ENCODE data around the gene AFG1L. TPM values are rescaled to one million over a fixed set of nuclear protein-coding genes. Genes with fewer than 3 reads are reported as not detected.
A peak's percentile ranks its signal among the peaks of the same experiment; 100 is the strongest.

Gene AFG1L
- total and polyA plus RNA-seq, 2 experiments from 2014 or later: 9.4 to 9.7 TPM

GRCh38 chr6:108355890-108356289 lies 61.0 kb downstream of the AFG1L start:
- peaks cover 6% of the 10 kb centered on the region for H3K4me1 ChIP-seq (ENCODE audit: insufficient read depth)
- no peak overlapping the region for H2AFZ ChIP-seq
- no peaks in the 10 kb centered on the region for H3K27me3 ChIP-seq
- H3K36me3 ChIP-seq (replicated peaks; ENCODE audit: insufficient read depth, low read depth): no peaks in the 10 kb centered on the region
- no peaks in the 10 kb centered on the region for H3K9me3 ChIP-seq (ENCODE audit: low read depth)
- H3K27ac ChIP-seq: no peak overlapping the region
- TF ChIP-seq EZH2 (IDR thresholded peaks at IDR 0.05; ENCODE audit: borderline replicate concordance) (no peak), EZH2phosphoT487 (IDR thresholded peaks at IDR 0.05; ENCODE audit: low read depth, severe bottlenecking, unreplicated experiment) (no peak), CTCF (IDR thresholded peaks at IDR 0.05; ENCODE audit: poor library complexity) (no peak)
- WGBS (ENCODE audit: low lambda C conversion rate, missing lambda C conversion rate): 83% methylated on average over 2 of the region's 2 CpGs
- H3K4me2 ChIP-seq: no peak overlapping the region
- no peak for DNase-seq (ENCODE audit: low spot score)
- H3K79me2 ChIP-seq: no peaks in the 10 kb centered on the region
- H3K4me3 ChIP-seq: no peak overlapping the region
- H3K9me2 ChIP-seq (replicated peaks; ENCODE audit: insufficient read depth): no peaks in the 10 kb centered on the region
- H4K20me1 ChIP-seq (ENCODE audit: insufficient read depth, poor library complexity, severe bottlenecking): no peaks in the 10 kb centered on the region

GRCh38 chr6:108359901-108360882 lies 65.3 kb downstream of the AFG1L start:
- Histone ChIP-seq H4K20me1 (ENCODE audit: insufficient read depth, poor library complexity, severe bottlenecking) (no peaks in the 10 kb centered on the region), H3K79me2 (no peaks in the 10 kb centered on the region), H3K9me3 (ENCODE audit: low read depth) (no peaks in the 10 kb centered on the region), H3K27ac (no peak overlapping the region), H3K27me3 (no peaks in the 10 kb centered on the region), H3K9me2 (replicated peaks; ENCODE audit: insufficient read depth) (no peaks in the 10 kb centered on the region), H3K4me3 (no peak overlapping the region), H3K4me2 (no peak overlapping the region), H2AFZ (no peak overlapping the region), H3K4me1 (ENCODE audit: insufficient read depth) (no peaks in the 10 kb centered on the region), H3K36me3 (replicated peaks; ENCODE audit: insufficient read depth, low read depth) (no peaks in the 10 kb centered on the region)
- DNase-seq (ENCODE audit: low spot score): no peak
- WGBS (ENCODE audit: low lambda C conversion rate, missing lambda C conversion rate): 80% methylated on average over 5 of the region's 5 CpGs
- TF ChIP-seq CTCF (IDR thresholded peaks at IDR 0.05; ENCODE audit: poor library complexity) (peak; percentile 12), EZH2phosphoT487 (IDR thresholded peaks at IDR 0.05; ENCODE audit: low read depth, severe bottlenecking, unreplicated experiment) (no peak)

GRCh38 chr6:108360919-108361311 lies 66.1 kb downstream of the AFG1L start:
- no peaks in the 10 kb centered on the region for H3K79me2 ChIP-seq
- no peaks in the 10 kb centered on the region for H3K4me1 ChIP-seq (ENCODE audit: insufficient read depth)
- H3K27me3 ChIP-seq: no peaks in the 10 kb centered on the region
- H3K36me3 ChIP-seq (replicated peaks; ENCODE audit: insufficient read depth, low read depth): no peaks in the 10 kb centered on the region
- H3K9me2 ChIP-seq (replicated peaks; ENCODE audit: insufficient read depth): no peaks in the 10 kb centered on the region
- 93% methylated on average over 2 of the region's 2 CpGs for WGBS (ENCODE audit: low lambda C conversion rate, missing lambda C conversion rate)
- no peaks in the 10 kb centered on the region for H4K20me1 ChIP-seq (ENCODE audit: insufficient read depth, poor library complexity, severe bottlenecking)
- TF ChIP-seq CTCF (IDR thresholded peaks at IDR 0.05; ENCODE audit: poor library complexity): no peak
- no peak for TF ChIP-seq EZH2phosphoT487 (IDR thresholded peaks at IDR 0.05; ENCODE audit: low read depth, severe bottlenecking, unreplicated experiment)
- TF ChIP-seq EZH2 (IDR thresholded peaks at IDR 0.05; ENCODE audit: borderline replicate concordance): no peak
- H3K27ac ChIP-seq: no peak overlapping the region
- H3K4me3 ChIP-seq: no peak overlapping the region
- no peak overlapping the region for H2AFZ ChIP-seq
- H3K4me2 ChIP-seq: no peak overlapping the region
- no peak for DNase-seq (ENCODE audit: low spot score)
- no peaks in the 10 kb centered on the region for H3K9me3 ChIP-seq (ENCODE audit: low read depth)
